ENCODE measurements around the gene NMS. TPM values are rescaled to one million over a fixed set of nuclear protein-coding genes. Genes with fewer than 3 reads are reported as not detected.

NMS gene
- total RNA-seq, 1 donor from 2014 or later = not detected

DNA sequence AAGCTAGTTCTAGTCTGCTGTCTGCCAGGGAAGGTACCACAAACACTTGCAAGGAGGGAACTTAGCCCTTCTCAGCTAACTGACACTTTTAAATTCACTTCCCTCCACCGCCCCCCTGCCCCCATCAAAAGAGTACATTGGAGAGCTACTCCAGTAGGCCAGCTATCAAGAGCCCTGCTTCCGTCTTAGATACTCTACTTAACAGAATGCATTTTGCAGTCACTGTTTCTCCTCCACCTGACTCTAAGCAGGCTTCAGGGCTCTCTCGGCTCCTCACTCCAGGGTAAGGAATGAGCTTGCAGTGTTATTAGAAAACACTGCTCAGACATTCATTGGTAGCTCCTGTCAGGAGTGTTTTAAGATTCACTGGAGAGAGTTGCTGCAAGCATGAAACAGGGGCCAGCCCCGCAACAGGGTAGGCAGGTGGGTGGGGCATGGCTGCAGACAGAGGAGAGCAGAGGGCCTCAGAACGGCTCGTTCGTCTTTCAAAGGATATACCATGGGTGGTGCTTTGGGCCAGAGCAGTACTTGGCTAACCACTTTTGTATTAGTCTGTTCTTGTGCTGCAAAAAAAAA, 57.2 kb downstream of the NMS start:
- Histone ChIP-seq H3K4me3 (ENCODE audit: low read depth, low read length) (no peak overlapping the region), H3K36me3 (ENCODE audit: control insufficient read depth, insufficient read depth, low read length) (no peaks in the 10 kb centered on the region), H3K27me3 (ENCODE audit: control insufficient read depth, insufficient read depth, low read length) (no peaks in the 10 kb centered on the region)
- DNase-seq (ENCODE audit: low read depth) = no peak
- TF ChIP-seq, protein P1, sequence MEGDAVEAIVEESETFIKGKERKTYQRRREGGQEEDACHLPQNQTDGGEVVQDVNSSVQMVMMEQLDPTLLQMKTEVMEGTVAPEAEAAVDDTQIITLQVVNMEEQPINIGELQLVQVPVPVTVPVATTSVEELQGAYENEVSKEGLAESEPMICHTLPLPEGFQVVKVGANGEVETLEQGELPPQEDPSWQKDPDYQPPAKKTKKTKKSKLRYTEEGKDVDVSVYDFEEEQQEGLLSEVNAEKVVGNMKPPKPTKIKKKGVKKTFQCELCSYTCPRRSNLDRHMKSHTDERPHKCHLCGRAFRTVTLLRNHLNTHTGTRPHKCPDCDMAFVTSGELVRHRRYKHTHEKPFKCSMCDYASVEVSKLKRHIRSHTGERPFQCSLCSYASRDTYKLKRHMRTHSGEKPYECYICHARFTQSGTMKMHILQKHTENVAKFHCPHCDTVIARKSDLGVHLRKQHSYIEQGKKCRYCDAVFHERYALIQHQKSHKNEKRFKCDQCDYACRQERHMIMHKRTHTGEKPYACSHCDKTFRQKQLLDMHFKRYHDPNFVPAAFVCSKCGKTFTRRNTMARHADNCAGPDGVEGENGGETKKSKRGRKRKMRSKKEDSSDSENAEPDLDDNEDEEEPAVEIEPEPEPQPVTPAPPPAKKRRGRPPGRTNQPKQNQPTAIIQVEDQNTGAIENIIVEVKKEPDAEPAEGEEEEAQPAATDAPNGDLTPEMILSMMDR (IDR thresholded peaks at IDR 0.05; ENCODE audit: insufficient read depth, low read length, poor library complexity, severe bottlenecking) = no peak

DNA sequence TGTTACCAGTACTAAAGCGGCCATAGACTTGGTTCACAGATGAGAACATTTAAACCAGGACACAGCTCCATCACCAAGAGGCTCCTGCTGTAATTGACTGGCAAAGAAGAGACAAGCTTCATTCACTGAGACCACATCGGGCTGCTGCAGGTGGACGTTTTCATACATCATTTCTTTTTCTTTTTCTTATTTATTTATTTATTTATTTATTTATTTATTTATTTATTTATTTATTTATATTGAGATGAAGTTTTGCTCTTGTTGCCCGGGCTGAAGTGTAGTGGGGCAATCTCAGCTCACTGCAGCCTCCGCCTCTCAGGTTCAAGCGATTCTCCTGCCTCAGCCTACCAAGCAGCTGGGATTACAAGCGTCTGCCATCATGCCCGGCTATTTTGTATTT, 58.9 kb downstream of the NMS start:
- no peaks in the 10 kb centered on the region for H3K36me3 ChIP-seq (ENCODE audit: control insufficient read depth, insufficient read depth, low read length)
- TF ChIP-seq, protein P1 (IDR thresholded peaks at IDR 0.05; ENCODE audit: insufficient read depth, low read length, poor library complexity, severe bottlenecking) = no peak
- no peak overlapping the region for H3K4me3 ChIP-seq (ENCODE audit: low read depth, low read length)
- H3K27me3 ChIP-seq (ENCODE audit: control insufficient read depth, insufficient read depth, low read length) = no peaks in the 10 kb centered on the region
- no peak for DNase-seq (ENCODE audit: low read depth)

DNA sequence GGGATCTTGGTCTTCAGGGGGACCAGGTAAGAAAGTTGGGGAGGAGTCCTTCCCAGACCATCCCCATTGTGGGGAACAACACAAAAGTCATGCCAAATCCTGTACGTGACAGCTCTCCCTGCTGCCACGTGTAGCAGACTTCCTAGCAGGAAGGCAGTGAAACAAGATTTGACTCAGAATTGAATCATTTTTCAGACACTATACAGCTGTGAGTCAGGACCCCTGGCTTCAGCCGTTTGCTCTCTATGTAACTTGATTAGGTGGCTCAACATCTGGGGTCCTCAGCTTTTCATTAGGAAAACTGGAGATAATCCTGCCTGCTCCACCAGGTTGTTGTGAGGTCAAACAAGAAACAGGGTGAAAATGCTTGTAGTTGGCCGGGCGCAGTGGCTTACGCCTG, 59.6 kb downstream of the NMS start:
- TF ChIP-seq, protein P1 (IDR thresholded peaks at IDR 0.05; ENCODE audit: insufficient read depth, low read length, poor library complexity, severe bottlenecking) = no peak
- DNase-seq (ENCODE audit: low read depth) = no peak
- Histone ChIP-seq H3K36me3 (ENCODE audit: control insufficient read depth, insufficient read depth, low read length) (no peaks in the 10 kb centered on the region), H3K4me3 (ENCODE audit: low read depth, low read length) (no peak overlapping the region), H3K27me3 (ENCODE audit: control insufficient read depth, insufficient read depth, low read length) (no peaks in the 10 kb centered on the region)

Other genes with a start within 250 kb of the NMS start
- gene LONRF2, start 148.0 kb upstream of the NMS start, total RNA-seq = 3.3 and 4.1 TPM in 2 replicates
- gene CHST10, start 52.8 kb upstream of the NMS start, total RNA-seq = 18.8 and 21.8 TPM in 2 replicates
- 19.0 and 23.9 TPM in 2 replicates for gene PDCL3, start 92.5 kb downstream of the NMS start, total RNA-seq

All from kidney epithelial cell (primary cell).